ENCODE measurements around the gene KIF14.
"Not testable (repeated sequence)": the region's sequence is repeated elsewhere in the genome, so short reads cannot be mapped to it uniquely, and the experiment has no call there.

The KIF14 gene

GRCh38 chr1:200546577-200546976 lies 74.0 kb downstream of the KIF14 start:
- DNase-seq (ENCODE audit: low read depth, low spot score), result no peak

GRCh38 chr1:200542162-200542561 lies 78.4 kb downstream of the KIF14 start:
- no peak for DNase-seq (ENCODE audit: low read depth, low spot score)

GRCh38 chr1:200540281-200540680 lies 80.3 kb downstream of the KIF14 start:
- DNase-seq (ENCODE audit: low read depth, low spot score), result no peak

GRCh38 chr1:200538179-200538578 lies 82.4 kb downstream of the KIF14 start:
- DNase-seq (ENCODE audit: low read depth, low spot score), result no peak

GRCh38 chr1:200535605-200536004 lies 84.9 kb downstream of the KIF14 start:
- DNase-seq (ENCODE audit: low read depth, low spot score), result no peak

GRCh38 chr1:200530623-200531261 lies 89.8 kb downstream of the KIF14 start:
- no peak for DNase-seq (ENCODE audit: low read depth, low spot score)

- DNase-seq (ENCODE audit: low read depth, low spot score), result no peak
Observed at GRCh38 chr1:200528858-200529606, 91.5 kb downstream of the KIF14 start.

GRCh38 chr1:200527670-200528069 lies 92.9 kb downstream of the KIF14 start:
- DNase-seq (ENCODE audit: low read depth, low spot score), result no peak

GRCh38 chr1:200526709-200527612 lies 93.6 kb downstream of the KIF14 start:
- DNase-seq (ENCODE audit: low read depth, low spot score), result peak; percentile 6

GRCh38 chr1:200525090-200525987 lies 95.2 kb downstream of the KIF14 start:
- no peak for DNase-seq (ENCODE audit: low read depth, low spot score)

- DNase-seq (ENCODE audit: low read depth, low spot score), result not testable (repeated sequence)
Observed at GRCh38 chr1:200524551-200524950, 96.0 kb downstream of the KIF14 start.

- DNase-seq (ENCODE audit: low read depth, low spot score), result no peak
Observed at GRCh38 chr1:200524092-200524491, 96.5 kb downstream of the KIF14 start.

- DNase-seq (ENCODE audit: low read depth, low spot score), result no peak
Observed at GRCh38 chr1:200520735-200521134, 99.8 kb downstream of the KIF14 start.

GRCh38 chr1:200518524-200518923 lies 102.0 kb downstream of the KIF14 start:
- DNase-seq (ENCODE audit: low read depth, low spot score), result no peak

- no peak for DNase-seq (ENCODE audit: low read depth, low spot score)
Observed at GRCh38 chr1:200512191-200512590, 108.4 kb downstream of the KIF14 start.

- peak; percentile 67 for DNase-seq (ENCODE audit: low read depth, low spot score)
Observed at GRCh38 chr1:200510228-200510623, 110.3 kb downstream of the KIF14 start.

- no peak for DNase-seq (ENCODE audit: low read depth, low spot score)
Observed at GRCh38 chr1:200506471-200506870, 114.1 kb downstream of the KIF14 start.

GRCh38 chr1:200505257-200505656 lies 115.3 kb downstream of the KIF14 start:
- no peak for DNase-seq (ENCODE audit: low read depth, low spot score)

All from smooth muscle cell of the brain vasculature (primary cell).